ENCODE measurements around the gene PPP1R12C. TPM values are rescaled to one million over a fixed set of nuclear protein-coding genes. Genes with fewer than 3 reads are reported as not detected.

The PPP1R12C gene
- polyA plus RNA-seq (2012; ENCODE audit: insufficient read length, low read depth): 140 TPM

DNA sequence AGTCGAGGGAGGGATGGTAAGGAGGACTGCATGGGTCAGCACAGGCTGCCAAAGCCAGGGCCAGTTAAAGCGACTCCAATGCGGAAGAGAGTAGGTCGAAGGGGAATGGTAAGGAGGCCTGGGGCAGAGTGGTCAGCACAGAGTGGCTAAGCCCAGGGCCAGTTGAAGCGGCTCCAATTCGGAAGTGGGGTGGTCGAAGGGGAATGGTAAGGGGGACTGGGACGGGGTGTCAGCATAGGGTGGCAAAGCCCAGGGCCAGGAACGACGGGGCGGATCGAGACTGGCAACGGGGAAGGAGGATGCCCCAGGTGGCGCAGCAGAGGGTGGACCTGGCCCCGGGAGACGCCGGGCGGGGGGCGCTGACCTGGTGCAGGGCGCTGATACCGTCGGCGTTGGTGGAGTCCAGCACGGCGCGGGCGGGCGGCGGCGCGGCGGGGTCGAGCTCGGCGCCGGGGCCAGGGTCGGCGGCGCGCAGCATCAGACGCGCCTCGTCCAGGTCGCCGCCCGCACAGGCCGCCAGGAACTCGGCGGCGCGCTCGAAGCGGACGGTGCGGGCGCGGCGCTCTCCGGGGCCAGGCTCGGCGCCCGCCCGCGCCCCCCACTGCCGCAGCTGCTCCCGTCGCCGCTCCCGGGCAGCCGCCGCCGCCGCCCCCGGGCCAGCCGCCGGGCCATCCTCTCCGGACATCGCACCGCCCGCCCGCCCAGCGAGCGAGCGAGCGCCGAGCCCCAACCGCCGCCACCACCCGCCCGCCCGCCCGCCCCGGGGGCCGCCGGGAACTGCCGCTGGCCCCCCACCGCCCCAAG is at the start of gene PPP1R12C:
Gene PPP1R12C, minus strand, starts transcription at position 779 of the 804 bp plus-strand sequence. Its CDS starts 94 bp downstream, at position 685.
- TF ChIP-seq POLR2AphosphoS5 (IDR thresholded peaks at IDR 0.05; ENCODE audit: low read depth, low read length): no peak
- TF ChIP-seq SIN3A (IDR thresholded peaks at IDR 0.05; ENCODE audit: borderline replicate concordance, insufficient read depth, low read length): no peak
- TF ChIP-seq FOXP2 (optimal IDR thresholded peaks at IDR 0.05; ENCODE audit: borderline replicate concordance, extremely low read depth, extremely low read length, insufficient read depth): no peak
- no peak for TF ChIP-seq REST (IDR thresholded peaks at IDR 0.05; ENCODE audit: insufficient read depth in 1 of 2, low read depth in 2 of 2, low read length in 2 of 2)
- no peak for TF ChIP-seq TAF1 (IDR thresholded peaks at IDR 0.05; ENCODE audit: borderline replicate concordance, insufficient read depth, low read length)

GRCh38 chr19:55166530-55167268 is 49.3 kb upstream of the PPP1R12C start, which contains the start of gene DNAAF3:
DNAAF3 (minus strand) TSS chr19:55166613; CDS start chr19:55166413, 200 bp downstream.
- TF ChIP-seq REST (IDR thresholded peaks at IDR 0.05; ENCODE audit: insufficient read depth in 1 of 2, low read depth in 2 of 2, low read length in 2 of 2): no peak
- peak; percentile 77 for TF ChIP-seq POLR2AphosphoS5 (IDR thresholded peaks at IDR 0.05; ENCODE audit: low read depth, low read length)
- TF ChIP-seq FOXP2 (optimal IDR thresholded peaks at IDR 0.05; ENCODE audit: borderline replicate concordance, extremely low read depth, extremely low read length, insufficient read depth): peak; percentile 30
- no peak; the same call in 1 of the 2 replicates for TF ChIP-seq TAF1 (IDR thresholded peaks at IDR 0.05; ENCODE audit: borderline replicate concordance, insufficient read depth, low read length)
- TF ChIP-seq SIN3A (IDR thresholded peaks at IDR 0.05; ENCODE audit: borderline replicate concordance, insufficient read depth, low read length): peak; percentile 90; the same call in 1 of the 2 replicates

DNA sequence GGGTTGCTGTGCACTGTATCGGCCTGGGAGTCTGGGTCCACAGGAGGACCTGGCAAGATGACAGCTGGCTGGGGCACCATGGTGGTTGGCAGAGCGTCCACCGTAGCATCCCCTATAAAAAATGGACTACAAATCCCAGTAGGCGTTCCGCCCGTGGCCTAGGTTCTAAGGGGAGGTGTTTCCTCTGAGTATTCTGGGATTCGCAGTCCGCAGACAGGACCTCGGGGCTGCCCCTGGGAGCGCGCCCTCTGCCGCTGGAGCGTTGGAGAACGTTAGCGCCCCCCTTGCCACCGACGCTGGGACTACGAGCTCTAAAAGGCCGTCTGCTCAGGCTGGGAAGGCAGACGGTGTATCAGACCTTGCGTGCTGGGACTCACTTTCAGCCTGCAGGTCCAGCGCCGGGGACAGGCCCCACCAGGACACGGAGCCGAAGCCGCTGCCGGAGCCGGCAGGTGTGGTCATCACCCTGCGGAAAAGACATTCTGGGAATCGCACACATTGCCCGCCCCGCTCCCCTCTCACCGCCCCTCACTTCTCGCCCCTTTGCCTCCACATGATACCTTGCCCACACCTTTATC is 48.6 kb upstream of the PPP1R12C start:
- TF ChIP-seq TAF1 (IDR thresholded peaks at IDR 0.05; ENCODE audit: borderline replicate concordance, insufficient read depth, low read length) (no peak), REST (IDR thresholded peaks at IDR 0.05; ENCODE audit: insufficient read depth in 1 of 2, low read depth in 2 of 2, low read length in 2 of 2) (0 out of 4 replicates have a peak, but pooled peaks of 1 of the 2 experiments have one; percentile 6), FOXP2 (optimal IDR thresholded peaks at IDR 0.05; ENCODE audit: borderline replicate concordance, extremely low read depth, extremely low read length, insufficient read depth) (peak; percentile 84), SIN3A (IDR thresholded peaks at IDR 0.05; ENCODE audit: borderline replicate concordance, insufficient read depth, low read length) (no peak)

- TF ChIP-seq SIN3A (IDR thresholded peaks at IDR 0.05; ENCODE audit: borderline replicate concordance, insufficient read depth, low read length): no peak
- TF ChIP-seq TAF1 (IDR thresholded peaks at IDR 0.05; ENCODE audit: borderline replicate concordance, insufficient read depth, low read length): no peak
- TF ChIP-seq REST (IDR thresholded peaks at IDR 0.05; ENCODE audit: insufficient read depth in 1 of 2, low read depth in 2 of 2, low read length in 2 of 2): no peak
- no peak for TF ChIP-seq FOXP2 (optimal IDR thresholded peaks at IDR 0.05; ENCODE audit: borderline replicate concordance, extremely low read depth, extremely low read length, insufficient read depth)
- no peak for TF ChIP-seq POLR2AphosphoS5 (IDR thresholded peaks at IDR 0.05; ENCODE audit: low read depth, low read length)
Observed at GRCh38 chr19:55161571-55162322, 44.3 kb upstream of the PPP1R12C start.
